ENCODE results near the gene UAP1L1. TPM values are rescaled to one million over a fixed set of nuclear protein-coding genes. Genes with fewer than 3 reads are reported as not detected.

The UAP1L1 gene
- total and polyA plus RNA-seq, 2 donors = 4.0 to 11.5 TPM

DNA sequence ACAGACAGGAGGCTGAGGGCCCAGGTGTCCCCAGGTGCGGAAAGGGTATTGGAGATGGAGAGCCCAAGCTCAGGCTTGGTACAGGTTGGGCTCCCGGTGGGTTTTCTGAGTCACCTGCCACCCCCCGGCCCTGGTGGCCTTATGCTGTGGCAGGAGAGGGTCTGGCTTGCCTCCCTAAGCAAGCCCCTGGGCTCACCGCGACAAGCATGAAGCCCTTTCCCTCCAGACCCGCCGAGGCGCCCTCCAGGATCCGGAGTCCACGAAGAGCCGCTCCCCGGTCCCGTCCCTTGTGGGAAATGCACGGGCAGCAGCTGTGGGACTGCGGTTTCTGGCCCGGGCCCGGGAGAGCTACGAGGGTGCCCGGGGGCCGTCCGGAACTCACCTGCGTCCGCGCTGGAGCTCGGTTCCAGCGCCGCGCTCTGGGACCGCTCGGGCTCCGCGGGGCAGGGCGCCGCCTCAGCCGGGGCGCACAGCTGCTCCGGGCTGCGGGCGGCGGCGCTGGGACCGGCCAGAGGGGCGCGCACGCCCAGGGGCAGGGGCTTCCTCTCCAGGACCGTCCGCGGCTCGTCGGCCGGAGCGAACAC is 7.7 kb upstream of the UAP1L1 start:
- Histone ChIP-seq H3K4me3 (ENCODE audit: low read depth, low read length) (peak overlapping the region; percentile 30), H3K27ac (ENCODE audit: low read depth) (no peak overlapping the region), H3K4me1 (ENCODE audit: insufficient read depth) (no peaks in the 10 kb centered on the region), H3K36me3 (ENCODE audit: insufficient read depth) (no peaks in the 10 kb centered on the region)
- WGBS = 6% methylated on average over 52 of the region's 52 CpGs
- no peak for DNase-seq (ENCODE audit: extremely low spot score)

- DNase-seq (ENCODE audit: extremely low spot score) = peak; percentile 74
- H3K27ac ChIP-seq (ENCODE audit: low read depth) = peak within 1 kb of the TSS; percentile 5
- no peaks in the 10 kb centered on the region for H3K4me1 ChIP-seq (ENCODE audit: insufficient read depth)
- WGBS = under 1% methylated on average over 74 of the region's 74 CpGs
- no peaks in the 10 kb centered on the region for H3K36me3 ChIP-seq (ENCODE audit: insufficient read depth)
- H3K4me3 ChIP-seq (ENCODE audit: low read depth, low read length) = peak within 1 kb of the TSS; percentile 30
These were observed 7.0 kb upstream of the UAP1L1 start, which contains the start of gene SAPCD2 for GRCh38 chr9:137070201-137070905. Gene SAPCD2, minus strand, starts transcription at chr9:137070557. Its CDS starts 97 bp downstream, at chr9:137070460.

- WGBS = 37% methylated on average over 6 of the region's 6 CpGs
- Histone ChIP-seq H3K4me3 (ENCODE audit: low read depth, low read length) (peak overlapping the region; percentile 30), H3K27ac (ENCODE audit: low read depth) (peak overlapping the region; percentile 5), H3K36me3 (ENCODE audit: insufficient read depth) (no peaks in the 10 kb centered on the region), H3K4me1 (ENCODE audit: insufficient read depth) (no peaks in the 10 kb centered on the region)
- no peak for DNase-seq (ENCODE audit: extremely low spot score)
These were observed 6.4 kb upstream of the UAP1L1 start for GRCh38 chr9:137070906-137071275.

GRCh38 chr9:137071282-137071681 is 6.0 kb upstream of the UAP1L1 start:
- WGBS = 89% methylated on average over 2 of the region's 2 CpGs
- H3K27ac ChIP-seq (ENCODE audit: low read depth) = no peak overlapping the region
- no peak overlapping the region for H3K4me3 ChIP-seq (ENCODE audit: low read depth, low read length)
- H3K4me1 ChIP-seq (ENCODE audit: insufficient read depth) = no peaks in the 10 kb centered on the region
- no peaks in the 10 kb centered on the region for H3K36me3 ChIP-seq (ENCODE audit: insufficient read depth)
- no peak for DNase-seq (ENCODE audit: extremely low spot score)

- H3K4me3 ChIP-seq (ENCODE audit: low read depth, low read length) = no peak overlapping the region
- no peaks in the 10 kb centered on the region for H3K4me1 ChIP-seq (ENCODE audit: insufficient read depth)
- H3K36me3 ChIP-seq (ENCODE audit: insufficient read depth) = no peaks in the 10 kb centered on the region
- DNase-seq (ENCODE audit: extremely low spot score) = no peak
- WGBS = 90% methylated on average over 8 of the region's 8 CpGs
- H3K27ac ChIP-seq (ENCODE audit: low read depth) = no peak overlapping the region
These were observed 3.3 kb upstream of the UAP1L1 start for GRCh38 chr9:137073992-137074399.

DNA sequence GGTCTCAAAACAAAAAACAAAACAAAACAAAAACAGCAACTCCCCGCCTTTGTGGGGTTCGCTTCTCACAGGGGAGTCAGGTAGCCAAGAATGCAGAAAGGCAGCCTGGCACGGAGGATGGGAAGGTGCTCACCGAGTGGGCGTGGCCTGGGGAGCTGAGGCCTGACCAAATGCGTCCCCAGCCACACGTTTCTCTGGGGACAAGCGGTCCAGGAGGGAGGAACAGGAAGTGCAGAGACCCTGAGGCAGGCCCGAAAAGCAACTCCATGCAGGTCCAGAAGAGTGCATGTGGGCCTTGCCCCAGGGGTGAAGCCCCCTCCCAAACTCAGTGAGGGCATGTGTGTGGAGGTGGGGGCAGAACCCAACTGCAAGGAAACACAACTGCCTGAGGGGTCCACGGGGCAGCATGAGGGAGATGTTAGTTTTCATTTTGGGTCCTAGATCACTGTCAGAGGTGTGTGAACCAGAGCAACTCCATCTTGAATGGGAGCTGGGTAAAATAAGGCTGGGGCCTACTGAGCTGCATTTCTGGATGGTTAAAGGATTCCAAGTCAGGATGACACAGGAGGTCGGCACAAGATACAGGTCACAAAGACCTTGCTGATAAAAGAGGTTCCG is 2.6 kb upstream of the UAP1L1 start:
- Histone ChIP-seq H3K4me1 (ENCODE audit: insufficient read depth) (no peaks in the 10 kb centered on the region), H3K36me3 (ENCODE audit: insufficient read depth) (no peaks in the 10 kb centered on the region), H3K4me3 (ENCODE audit: low read depth, low read length) (no peak overlapping the region), H3K27ac (ENCODE audit: low read depth) (no peak overlapping the region)
- DNase-seq (ENCODE audit: extremely low spot score) = no peak
- 80% methylated on average over 12 of the region's 12 CpGs for WGBS

GRCh38 chr9:137075275-137075775 is 2.0 kb upstream of the UAP1L1 start:
- Histone ChIP-seq H3K4me3 (ENCODE audit: low read depth, low read length) (no peak overlapping the region), H3K36me3 (ENCODE audit: insufficient read depth) (no peaks in the 10 kb centered on the region), H3K27ac (ENCODE audit: low read depth) (no peak overlapping the region), H3K4me1 (ENCODE audit: insufficient read depth) (no peaks in the 10 kb centered on the region)
- DNase-seq (ENCODE audit: extremely low spot score) = no peak
- WGBS = 86% methylated on average over 12 of the region's 12 CpGs

GRCh38 chr9:137076636-137077009 is 694 bp upstream of the UAP1L1 start:
- 65% methylated on average over 15 of the region's 15 CpGs for WGBS
- Histone ChIP-seq H3K4me3 (ENCODE audit: low read depth, low read length) (peak overlapping the region; percentile 92), H3K36me3 (ENCODE audit: insufficient read depth) (peaks cover 2% of the 10 kb centered on the region), H3K27ac (ENCODE audit: low read depth) (no peak overlapping the region), H3K4me1 (ENCODE audit: insufficient read depth) (no peaks in the 10 kb centered on the region)
- DNase-seq (ENCODE audit: extremely low spot score) = no peak

GRCh38 chr9:137077758-137078693 is 709 bp downstream of the UAP1L1 start:
- WGBS = 15% methylated on average over 76 of the region's 76 CpGs
- DNase-seq (ENCODE audit: extremely low spot score) = no peak

DNA sequence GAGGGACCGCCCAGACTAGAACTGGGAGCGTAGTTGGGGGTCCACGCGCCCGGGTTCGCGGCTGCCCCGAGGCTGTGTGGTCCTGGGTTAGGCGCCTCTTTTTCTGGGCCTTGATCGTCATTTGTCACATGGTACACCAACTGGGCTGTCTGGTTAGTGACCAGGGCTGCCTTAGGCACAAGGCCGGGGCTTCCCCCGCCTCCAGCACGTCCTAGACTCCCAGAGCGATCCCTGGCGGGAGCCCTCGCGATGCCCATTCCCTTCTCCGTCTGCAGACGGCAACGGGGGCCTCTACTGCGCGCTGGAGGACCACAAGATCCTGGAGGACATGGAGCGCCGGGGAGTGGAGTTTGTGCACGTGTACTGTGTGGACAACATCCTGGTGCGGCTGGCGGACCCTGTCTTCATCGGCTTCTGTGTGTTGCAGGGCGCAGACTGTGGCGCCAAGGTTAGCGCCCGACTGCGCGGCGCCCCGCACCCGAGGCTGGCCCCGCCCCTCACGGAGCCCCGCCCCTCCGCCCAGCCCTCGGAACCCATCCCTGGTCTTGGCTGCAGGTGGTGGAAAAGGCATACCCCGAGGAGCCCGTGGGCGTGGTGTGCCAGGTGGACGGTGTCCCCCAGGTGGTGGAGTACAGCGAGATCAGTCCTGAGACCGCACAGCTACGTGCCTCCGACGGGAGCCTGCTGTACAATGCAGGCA is 1.5 kb downstream of the UAP1L1 start:
- Histone ChIP-seq H3K36me3 (ENCODE audit: insufficient read depth) (peaks cover 2% of the 10 kb centered on the region), H3K4me1 (ENCODE audit: insufficient read depth) (no peaks in the 10 kb centered on the region), H3K4me3 (ENCODE audit: low read depth, low read length) (peak overlapping the region; percentile 92), H3K27ac (ENCODE audit: low read depth) (no peak overlapping the region)
- no peak for DNase-seq (ENCODE audit: extremely low spot score)
- 59% methylated on average over 51 of the region's 51 CpGs for WGBS

More at GRCh38 chr9:137077758-137078693, 709 bp downstream of the UAP1L1 start:
- Histone ChIP-seq H3K4me1 (ENCODE audit: insufficient read depth) (no peaks in the 10 kb centered on the region), H3K36me3 (ENCODE audit: insufficient read depth) (peaks cover 2% of the 10 kb centered on the region), H3K27ac (ENCODE audit: low read depth) (peak overlapping the region; percentile 30), H3K4me3 (ENCODE audit: low read depth, low read length) (peak overlapping the region; percentile 92)

- DNase-seq (ENCODE audit: extremely low spot score) = no peak
- Histone ChIP-seq H3K4me3 (ENCODE audit: low read depth, low read length) (no peak overlapping the region), H3K27ac (ENCODE audit: low read depth) (no peak overlapping the region), H3K36me3 (ENCODE audit: insufficient read depth) (peaks cover 2% of the 10 kb centered on the region), H3K4me1 (ENCODE audit: insufficient read depth) (no peaks in the 10 kb centered on the region)
- 86% methylated on average over 13 of the region's 13 CpGs for WGBS
These were observed 2.1 kb downstream of the UAP1L1 start for GRCh38 chr9:137079401-137079787.

DNA sequence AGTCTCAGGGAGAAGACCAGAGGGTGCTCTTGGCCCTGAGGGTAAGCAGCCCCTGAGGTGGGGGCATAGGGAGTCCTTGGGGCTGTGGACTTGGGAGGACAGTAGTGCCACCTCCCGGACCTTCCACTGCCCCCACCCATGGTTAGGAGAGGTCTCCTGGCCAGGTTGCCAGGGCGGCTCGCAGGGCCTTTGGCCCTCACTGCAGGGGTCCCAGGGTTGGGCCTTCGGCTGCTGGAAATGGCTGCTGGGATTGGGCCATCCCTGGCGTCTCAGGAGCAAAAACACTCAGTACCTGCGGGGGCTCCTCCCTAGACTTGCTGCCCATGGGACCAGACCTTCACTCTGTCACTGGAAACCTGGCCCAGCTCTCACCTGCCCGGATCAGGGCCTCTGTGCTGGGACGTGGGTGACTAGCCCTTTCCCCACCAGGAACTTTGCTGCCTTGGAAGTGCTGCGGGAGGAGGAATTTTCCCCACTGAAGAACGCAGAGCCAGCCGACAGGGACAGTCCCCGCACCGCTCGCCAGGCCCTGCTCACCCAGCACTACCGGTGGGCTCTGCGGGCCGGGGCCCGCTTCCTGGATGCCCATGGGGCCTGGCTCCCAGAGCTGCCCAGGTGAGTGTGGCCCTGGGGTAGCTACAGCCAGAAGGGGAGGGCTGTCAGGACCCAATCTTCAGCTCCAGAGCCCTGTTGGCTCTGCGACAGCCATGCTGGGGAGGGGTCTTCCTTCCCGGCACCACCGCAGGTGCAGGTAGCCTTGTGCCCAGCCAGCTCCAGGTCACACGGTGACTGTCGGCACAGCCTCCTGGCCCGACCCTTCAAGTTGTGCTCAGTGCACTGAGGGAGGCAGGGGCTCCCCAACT is 3.2 kb downstream of the UAP1L1 start:
- WGBS = 88% methylated on average over 24 of the region's 24 CpGs
- DNase-seq (ENCODE audit: extremely low spot score) = no peak
- Histone ChIP-seq H3K36me3 (ENCODE audit: insufficient read depth) (peaks cover 2% of the 10 kb centered on the region), H3K27ac (ENCODE audit: low read depth) (no peak overlapping the region), H3K4me3 (ENCODE audit: low read depth, low read length) (no peak overlapping the region), H3K4me1 (ENCODE audit: insufficient read depth) (no peaks in the 10 kb centered on the region)
